MM.1S (cell line): Measurements from ENCODE around the gene MTM1.

Experiments used
- DNase-seq: peaks from one replicate; pipeline ENCODE4 v3.0.0-alpha.2; 2015
- H2AFZ ChIP-seq: fragments of 300-600 bp; sonication (generic); 2 replicates; pipeline ENCODE4 v1.6.0; 2016; ENCODE audit warnings: antibody characterized with exemption, low read length
- H3F3A ChIP-seq: fragments of 300-600 bp; sonication (generic); 2 replicates; pipeline ENCODE4 v1.6.1; 2016; ENCODE audit warnings: mild to moderate bottlenecking, antibody characterized with exemption, low read length, moderate library complexity, mixed read lengths; ENCODE audit not compliant: insufficient read depth
- H3K27ac ChIP-seq: fragments of 300-600 bp; sonication (generic); 2 replicates; pipeline ENCODE4 v1.5.1; 2016; ENCODE audit warnings: mild to moderate bottlenecking, low read length
- H3K27me3 ChIP-seq: fragments of 300-600 bp; sonication (generic); replicated peaks from 2 replicates; pipeline ENCODE4 v1.6.0; 2016; ENCODE audit warnings: low read length; ENCODE audit not compliant: insufficient read depth
- H3K36me3 ChIP-seq: fragments of 300-600 bp; sonication (generic); replicated peaks from 2 replicates; pipeline ENCODE4 v1.6.1; 2016; ENCODE audit warnings: mild to moderate bottlenecking, low read length, mixed read lengths; ENCODE audit not compliant: insufficient read depth
- H3K4me1 ChIP-seq: fragments of 300-600 bp; sonication (generic); 2 replicates; pipeline ENCODE4 v1.6.1; 2016; ENCODE audit warnings: low read length, mixed read lengths
- H3K4me2 ChIP-seq: fragments of 300-600 bp; sonication (generic); 2 replicates; pipeline ENCODE4 v1.6.0; 2016; ENCODE audit warnings: low read depth, low read length
- H3K4me3 ChIP-seq: fragments of 300-600 bp; sonication (generic); 2 replicates; pipeline ENCODE4 v1.5.1; 2016; ENCODE audit warnings: low read length, mixed read lengths
- H3K79me2 ChIP-seq: fragments of 300-600 bp; sonication (generic); 2 replicates; pipeline ENCODE4 v1.6.1; 2016; ENCODE audit warnings: mixed run types, low read length, mixed read lengths
- H3K9ac ChIP-seq: fragments of 300-600 bp; sonication (generic); 2 replicates; pipeline ENCODE4 v1.6.1; 2016; ENCODE audit warnings: low read length, mixed read lengths
- H3K9me2 ChIP-seq: fragments of 300-600 bp; sonication (generic); replicated peaks from 2 replicates; pipeline ENCODE4 v1.6.1; 2016; ENCODE audit warnings: mild to moderate bottlenecking, low read length, mixed read lengths; ENCODE audit not compliant: insufficient read depth
- H3K9me3 ChIP-seq: fragments of 300-600 bp; sonication (generic); replicated peaks from 2 replicates; pipeline ENCODE4 v1.6.1; 2016; ENCODE audit warnings: mild to moderate bottlenecking, low read length, mixed read lengths; ENCODE audit not compliant: insufficient read depth
- H4K20me1 ChIP-seq: fragments of 300-600 bp; sonication (generic); 2 replicates; pipeline ENCODE4 v1.6.1; 2016; ENCODE audit warnings: mild to moderate bottlenecking, low read length, moderate library complexity, mixed read lengths; ENCODE audit not compliant: insufficient read depth
- EZH2 ChIP-seq: fragments of 300-600 bp; sonication (generic); optimal IDR thresholded peaks from 2 replicates; pipeline ENCODE3; 2017; ENCODE audit warnings: low read depth, mild to moderate bottlenecking, antibody characterized with exemption, low read length, mixed read lengths
- EZH2phosphoT487 ChIP-seq: fragments of 300-600 bp; sonication (generic); IDR thresholded peaks from 2 replicates; pipeline ENCODE4 v1.6.1; 2018; ENCODE audit warnings: antibody characterized with exemption, low read length
- TF ChIP-seq, protein P1 (sequence below): fragments of 300-600 bp; sonication (generic); IDR thresholded peaks from 2 replicates; pipeline ENCODE4 v1.5.1; 2016; ENCODE audit warnings: antibody characterized with exemption, low read length, mixed read lengths

MTM1 gene

DNA sequence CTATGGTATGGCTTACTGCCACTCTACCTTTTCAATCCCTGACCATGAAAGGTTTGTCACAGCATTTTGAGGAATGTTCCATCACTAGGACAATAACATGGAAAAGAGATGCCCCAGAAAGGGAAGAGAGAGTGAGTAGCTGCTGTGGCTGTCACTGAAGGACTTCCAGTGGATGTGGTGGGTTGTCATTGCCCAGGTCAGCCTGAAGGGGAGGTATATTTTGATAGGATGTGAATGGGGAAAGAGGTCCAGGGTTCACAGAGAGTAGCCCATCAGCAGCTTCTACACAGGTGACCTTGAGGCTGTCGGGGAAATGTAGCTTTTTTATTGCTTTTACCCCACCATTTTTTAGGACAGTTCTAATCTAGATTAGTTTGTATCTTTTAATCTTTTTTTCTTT lies 30.8 kb downstream of the MTM1 start:
- Histone ChIP-seq H3K9me2 (no peaks in the 10 kb centered on the region), H3K4me3 (no peak overlapping the region), H2AFZ (no peak overlapping the region), H3K79me2 (no peaks in the 10 kb centered on the region), H3K4me2 (no peak overlapping the region), H3K36me3 (no peaks in the 10 kb centered on the region), H3K27ac (no peak overlapping the region), H3F3A (no peaks in the 10 kb centered on the region), H3K27me3 (no peaks in the 10 kb centered on the region), H4K20me1 (no peaks in the 10 kb centered on the region), H3K4me1 (peaks cover 10% of the 10 kb centered on the region; the same call in 1 of the 2 replicates), H3K9me3 (no peaks in the 10 kb centered on the region), H3K9ac (no peak overlapping the region)
- DNase-seq, result no peak
- TF ChIP-seq, protein P1, sequence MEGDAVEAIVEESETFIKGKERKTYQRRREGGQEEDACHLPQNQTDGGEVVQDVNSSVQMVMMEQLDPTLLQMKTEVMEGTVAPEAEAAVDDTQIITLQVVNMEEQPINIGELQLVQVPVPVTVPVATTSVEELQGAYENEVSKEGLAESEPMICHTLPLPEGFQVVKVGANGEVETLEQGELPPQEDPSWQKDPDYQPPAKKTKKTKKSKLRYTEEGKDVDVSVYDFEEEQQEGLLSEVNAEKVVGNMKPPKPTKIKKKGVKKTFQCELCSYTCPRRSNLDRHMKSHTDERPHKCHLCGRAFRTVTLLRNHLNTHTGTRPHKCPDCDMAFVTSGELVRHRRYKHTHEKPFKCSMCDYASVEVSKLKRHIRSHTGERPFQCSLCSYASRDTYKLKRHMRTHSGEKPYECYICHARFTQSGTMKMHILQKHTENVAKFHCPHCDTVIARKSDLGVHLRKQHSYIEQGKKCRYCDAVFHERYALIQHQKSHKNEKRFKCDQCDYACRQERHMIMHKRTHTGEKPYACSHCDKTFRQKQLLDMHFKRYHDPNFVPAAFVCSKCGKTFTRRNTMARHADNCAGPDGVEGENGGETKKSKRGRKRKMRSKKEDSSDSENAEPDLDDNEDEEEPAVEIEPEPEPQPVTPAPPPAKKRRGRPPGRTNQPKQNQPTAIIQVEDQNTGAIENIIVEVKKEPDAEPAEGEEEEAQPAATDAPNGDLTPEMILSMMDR, result no peak
- TF ChIP-seq EZH2phosphoT487, result no peak
- TF ChIP-seq EZH2, result no peak

DNA sequence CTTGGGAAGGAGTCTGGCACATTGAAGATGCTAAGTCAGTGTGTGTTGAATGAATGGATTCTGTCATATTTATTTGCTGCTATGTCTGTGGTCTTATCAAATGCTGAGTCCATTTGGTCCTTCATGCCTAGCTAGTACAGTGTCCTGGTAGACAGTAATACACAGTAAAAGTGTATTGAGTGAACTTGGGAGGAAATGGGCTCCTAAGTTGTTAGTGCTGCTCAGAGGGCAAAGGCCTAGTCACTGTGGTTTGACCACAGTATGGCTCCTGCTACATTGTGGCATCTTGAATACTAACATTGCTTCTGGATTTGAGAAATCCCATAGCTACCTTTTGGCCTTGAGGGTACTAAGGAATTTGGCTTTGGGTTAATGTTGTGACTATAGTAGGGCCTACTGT lies 33.9 kb downstream of the MTM1 start:
- TF ChIP-seq EZH2 (no peak), EZH2phosphoT487 (no peak)
- TF ChIP-seq, protein P1, result no peak
- H3K4me2 ChIP-seq, result no peak overlapping the region
- H3K36me3 ChIP-seq, result no peaks in the 10 kb centered on the region
- no peaks in the 10 kb centered on the region for H3K9me3 ChIP-seq
- H3K27ac ChIP-seq, result no peak overlapping the region
- H3K79me2 ChIP-seq, result no peaks in the 10 kb centered on the region
- no peak overlapping the region for H3K9ac ChIP-seq
- H3K4me3 ChIP-seq, result no peak overlapping the region
- H2AFZ ChIP-seq, result no peak overlapping the region
- peaks cover 10% of the 10 kb centered on the region; the same call in 1 of the 2 replicates for H3K4me1 ChIP-seq
- no peaks in the 10 kb centered on the region for H3K9me2 ChIP-seq
- H4K20me1 ChIP-seq, result no peaks in the 10 kb centered on the region
- H3K27me3 ChIP-seq, result no peaks in the 10 kb centered on the region
- no peak for DNase-seq
- H3F3A ChIP-seq, result no peaks in the 10 kb centered on the region

DNA sequence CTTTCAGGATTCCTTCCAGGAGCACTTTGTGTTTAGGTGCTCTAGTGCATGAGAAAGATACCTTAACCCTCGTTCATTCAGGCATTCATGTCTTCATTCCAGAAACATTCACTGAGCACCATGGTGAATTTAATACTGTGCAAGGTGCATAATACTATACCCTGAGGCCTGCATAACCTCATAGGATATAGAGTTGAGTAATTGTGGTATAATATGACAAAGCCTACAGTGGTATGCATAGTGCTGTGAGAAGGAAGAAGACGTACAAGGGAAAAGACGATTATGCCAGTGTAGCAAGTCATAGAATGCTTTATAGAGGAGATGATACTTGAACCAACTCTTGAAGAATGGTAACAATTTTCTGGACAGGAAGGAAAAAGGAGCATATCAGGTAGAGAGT lies 34.3 kb downstream of the MTM1 start:
- Histone ChIP-seq H4K20me1 (no peaks in the 10 kb centered on the region), H3K9ac (no peak overlapping the region), H3K79me2 (no peaks in the 10 kb centered on the region), H3K4me2 (no peak overlapping the region), H3K36me3 (no peaks in the 10 kb centered on the region), H3K27ac (no peak overlapping the region), H3K9me3 (no peaks in the 10 kb centered on the region), H2AFZ (no peak overlapping the region), H3K4me3 (no peak overlapping the region), H3K9me2 (no peaks in the 10 kb centered on the region), H3K27me3 (no peaks in the 10 kb centered on the region), H3K4me1 (peaks cover 10% of the 10 kb centered on the region; the same call in 1 of the 2 replicates), H3F3A (no peaks in the 10 kb centered on the region)
- TF ChIP-seq EZH2phosphoT487 (no peak), EZH2 (no peak)
- TF ChIP-seq, protein P1, result no peak
- DNase-seq, result no peak
